Coronary artery (tissue), 2 donors: ENCODE data around the gene GRID2.

Experiments used
- DNase-seq: peaks from one replicate; pipeline ENCODE4 v3.0.0-alpha.2; 2017; ENCODE audit warnings: low spot score
- H3K27ac ChIP-seq, 2 donors: fragments of 200-600 bp; sonication (generic); one replicate each; pipeline ENCODE4 v1.5.1; 2016 to 2019
- H3K4me3 ChIP-seq: fragments of 200-600 bp; sonication (generic); 2 replicates; pipeline ENCODE4 v1.5.1; 2016; ENCODE audit warnings: mild to moderate bottlenecking, moderate library complexity
- CTCF ChIP-seq: fragments of 200-600 bp; sonication (generic); IDR thresholded peaks from one replicate; pipeline ENCODE4 v1.5.1; 2019; ENCODE audit warnings: antibody characterized with exemption

The GRID2 gene

DNA sequence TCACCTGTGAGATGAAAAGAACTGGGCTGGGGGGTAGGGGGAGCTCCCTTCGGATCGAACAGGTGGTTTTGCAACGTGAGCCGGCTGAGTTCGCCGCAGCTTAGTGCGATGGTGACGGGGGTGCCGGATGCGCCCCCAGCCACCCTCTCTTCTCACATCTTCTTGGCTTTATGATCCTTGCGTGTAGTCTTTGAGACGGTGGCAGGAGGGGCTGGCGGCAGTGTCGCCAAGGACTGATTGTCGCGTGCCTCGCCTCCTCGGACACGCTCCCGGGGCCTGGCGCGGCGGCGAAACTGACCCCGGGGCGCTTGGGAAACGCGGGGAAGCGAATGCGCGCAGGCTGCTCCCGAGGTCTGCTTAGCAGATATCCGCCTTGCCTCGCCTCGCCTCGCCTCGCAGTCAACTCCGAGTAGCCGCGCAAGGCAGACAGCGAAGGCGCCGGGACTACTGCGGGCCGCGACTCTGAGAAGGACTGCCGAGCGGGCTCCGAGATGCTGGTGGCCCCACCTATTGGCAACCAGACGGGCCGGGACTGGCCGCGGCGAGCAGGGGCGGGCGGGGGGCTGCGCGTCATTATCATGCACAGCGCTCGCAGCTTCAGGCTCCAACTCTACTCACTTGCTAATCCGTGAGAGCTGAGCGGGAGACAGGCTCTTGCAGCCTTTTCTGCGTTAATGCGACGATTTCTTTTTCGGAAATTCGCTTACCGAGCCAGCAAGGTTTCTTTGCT lies 1.5 kb downstream of the GRID2 start:
- peak; percentile 77 for DNase-seq
- TF ChIP-seq CTCF: no peak

DNA sequence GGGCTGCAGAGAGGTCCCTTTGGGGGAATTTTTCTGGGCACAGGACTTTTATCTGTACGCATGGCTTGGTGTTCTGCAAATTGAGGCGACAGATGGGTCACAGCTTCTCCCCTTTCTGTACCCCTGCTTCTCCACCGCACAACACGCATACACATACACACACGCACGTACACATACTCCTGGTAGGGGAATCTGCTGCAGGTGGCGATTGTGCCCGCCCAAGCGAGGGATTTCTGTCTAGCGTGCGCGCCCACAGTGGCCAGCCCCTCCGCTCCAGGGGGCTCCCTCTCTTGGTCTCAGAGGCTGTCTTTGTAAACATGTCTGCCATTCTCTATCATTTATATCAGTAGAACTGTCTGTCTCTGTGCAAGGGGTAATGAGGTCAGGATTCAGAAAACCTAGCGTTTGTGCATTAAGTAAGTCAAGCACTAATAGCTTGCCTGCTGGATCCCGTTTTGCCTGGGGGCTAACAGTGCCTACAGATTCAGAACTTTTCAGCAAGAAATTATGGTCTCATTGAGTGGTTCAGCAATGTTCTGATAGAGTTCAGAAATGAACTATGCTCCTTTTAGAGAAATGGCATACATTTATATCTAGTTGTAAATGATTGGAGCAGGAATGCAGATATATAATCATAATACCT lies 2.2 kb downstream of the GRID2 start:
- DNase-seq: no peak
- H3K4me3 ChIP-seq: peak overlapping the region; percentile 65
- H3K27ac ChIP-seq: no peak overlapping the region
- TF ChIP-seq CTCF: no peak

More for the DNA sequence above, 1.5 kb downstream of the GRID2 start:
- peak overlapping the region; percentile 65 for H3K4me3 ChIP-seq
- H3K27ac ChIP-seq: peak overlapping the region in 1 of 2 donors; percentile 69

DNA sequence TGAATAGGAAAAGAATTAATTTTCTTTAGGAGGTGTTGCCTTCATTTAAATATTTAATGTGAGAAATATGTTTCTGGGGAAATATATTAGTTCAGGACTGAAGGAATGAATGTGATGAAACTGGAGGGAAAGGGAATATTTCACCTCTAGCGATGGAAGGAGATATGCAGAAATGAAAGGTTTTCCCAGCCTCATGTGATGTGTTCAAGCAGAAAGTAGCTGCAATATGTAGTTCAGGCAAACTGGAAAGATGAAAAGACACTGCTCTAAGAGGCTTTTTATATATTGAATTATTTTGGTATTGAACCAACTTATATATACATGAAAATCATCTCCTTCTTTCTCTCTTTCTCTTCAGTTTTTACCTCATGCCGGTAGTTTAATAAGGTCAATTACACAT lies 3.4 kb downstream of the GRID2 start:
- Histone ChIP-seq H3K4me3 (no peak overlapping the region), H3K27ac (no peak overlapping the region)
- no peak for DNase-seq
- no peak for TF ChIP-seq CTCF

GRCh38 chr4:92307866-92308265 lies 4.1 kb downstream of the GRID2 start:
- H3K27ac ChIP-seq: no peak overlapping the region
- DNase-seq: no peak
- TF ChIP-seq CTCF: no peak
- no peak overlapping the region for H3K4me3 ChIP-seq

- Histone ChIP-seq H3K27ac (no peak overlapping the region), H3K4me3 (no peak overlapping the region)
- TF ChIP-seq CTCF: no peak
- no peak for DNase-seq
Measured at GRCh38 chr4:92317047-92317446, 13.3 kb downstream of the GRID2 start.

DNA sequence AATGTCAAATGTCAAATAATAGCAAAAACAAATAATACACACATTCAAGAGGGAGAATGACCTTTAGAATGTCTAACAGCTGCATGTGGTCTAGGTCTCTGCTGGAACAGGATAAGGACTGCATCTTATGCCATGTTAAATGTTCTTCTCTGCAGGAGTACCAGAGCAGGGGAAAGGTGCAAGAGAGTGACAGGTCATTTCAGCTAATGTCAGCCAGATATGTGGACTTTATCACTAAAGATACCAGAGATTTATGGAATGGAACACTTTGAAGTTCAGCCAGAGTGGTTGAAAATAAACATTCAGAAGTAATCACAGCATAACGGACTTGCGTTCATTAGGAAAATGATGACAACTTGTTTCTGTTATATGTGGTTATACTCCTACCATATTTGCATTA lies 24.3 kb downstream of the GRID2 start:
- H3K4me3 ChIP-seq: no peak overlapping the region
- no peak overlapping the region for H3K27ac ChIP-seq
- DNase-seq: no peak
- no peak for TF ChIP-seq CTCF

GRCh38 chr4:92333016-92333415 lies 29.2 kb downstream of the GRID2 start:
- no peak for DNase-seq
- no peak overlapping the region for H3K4me3 ChIP-seq
- no peak for TF ChIP-seq CTCF
- no peak overlapping the region for H3K27ac ChIP-seq
